ENCODE results near the gene SLC39A8.

Gene SLC39A8

GRCh38 chr4:102219129-102219528, 126.2 kb downstream of the SLC39A8 start:
- Histone ChIP-seq H3K9me3 (ENCODE audit: control insufficient read depth, low read length) (no peaks in the 10 kb centered on the region), H3K4me1 (ENCODE audit: control insufficient read depth, insufficient read depth, low read length, poor library complexity, severe bottlenecking) (no peaks in the 10 kb centered on the region), H3K27ac (ENCODE audit: insufficient read depth, low read length, poor library complexity, severe bottlenecking) (no peak overlapping the region), H3K27me3 (replicated peaks; ENCODE audit: control insufficient read depth, insufficient read depth, low read length, poor library complexity, severe bottlenecking) (no peaks in the 10 kb centered on the region), H3K4me3 (ENCODE audit: insufficient read depth, low read depth, low read length, poor library complexity, severe bottlenecking) (no peak overlapping the region), H3K36me3 (ENCODE audit: control insufficient read depth, insufficient read depth, low read length) (no peaks in the 10 kb centered on the region)
- no peak for DNase-seq

GRCh38 chr4:102218656-102219055, 126.6 kb downstream of the SLC39A8 start:
- Histone ChIP-seq H3K27ac (ENCODE audit: insufficient read depth, low read length, poor library complexity, severe bottlenecking) (no peak overlapping the region), H3K36me3 (ENCODE audit: control insufficient read depth, insufficient read depth, low read length) (no peaks in the 10 kb centered on the region), H3K4me1 (ENCODE audit: control insufficient read depth, insufficient read depth, low read length, poor library complexity, severe bottlenecking) (no peaks in the 10 kb centered on the region), H3K4me3 (ENCODE audit: insufficient read depth, low read depth, low read length, poor library complexity, severe bottlenecking) (no peak overlapping the region), H3K27me3 (replicated peaks; ENCODE audit: control insufficient read depth, insufficient read depth, low read length, poor library complexity, severe bottlenecking) (no peaks in the 10 kb centered on the region), H3K9me3 (ENCODE audit: control insufficient read depth, low read length) (no peaks in the 10 kb centered on the region)
- DNase-seq: no peak

- Histone ChIP-seq H3K27me3 (replicated peaks; ENCODE audit: control insufficient read depth, insufficient read depth, low read length, poor library complexity, severe bottlenecking) (no peaks in the 10 kb centered on the region), H3K36me3 (ENCODE audit: control insufficient read depth, insufficient read depth, low read length) (no peaks in the 10 kb centered on the region), H3K9me3 (ENCODE audit: control insufficient read depth, low read length) (no peaks in the 10 kb centered on the region), H3K4me1 (ENCODE audit: control insufficient read depth, insufficient read depth, low read length, poor library complexity, severe bottlenecking) (no peaks in the 10 kb centered on the region), H3K27ac (ENCODE audit: insufficient read depth, low read length, poor library complexity, severe bottlenecking) (no peak overlapping the region), H3K4me3 (ENCODE audit: insufficient read depth, low read depth, low read length, poor library complexity, severe bottlenecking) (no peak overlapping the region)
- no peak for DNase-seq
These were observed 127.4 kb downstream of the SLC39A8 start for GRCh38 chr4:102217775-102218355.

GRCh38 chr4:102217345-102217744, 127.9 kb downstream of the SLC39A8 start:
- Histone ChIP-seq H3K4me3 (ENCODE audit: insufficient read depth, low read depth, low read length, poor library complexity, severe bottlenecking) (no peak overlapping the region), H3K4me1 (ENCODE audit: control insufficient read depth, insufficient read depth, low read length, poor library complexity, severe bottlenecking) (no peaks in the 10 kb centered on the region), H3K27me3 (replicated peaks; ENCODE audit: control insufficient read depth, insufficient read depth, low read length, poor library complexity, severe bottlenecking) (no peaks in the 10 kb centered on the region), H3K36me3 (ENCODE audit: control insufficient read depth, insufficient read depth, low read length) (no peaks in the 10 kb centered on the region), H3K27ac (ENCODE audit: insufficient read depth, low read length, poor library complexity, severe bottlenecking) (no peak overlapping the region), H3K9me3 (ENCODE audit: control insufficient read depth, low read length) (no peaks in the 10 kb centered on the region)
- no peak for DNase-seq

GRCh38 chr4:102216666-102217065, 128.6 kb downstream of the SLC39A8 start:
- no peaks in the 10 kb centered on the region for H3K4me1 ChIP-seq (ENCODE audit: control insufficient read depth, insufficient read depth, low read length, poor library complexity, severe bottlenecking)
- no peak overlapping the region for H3K4me3 ChIP-seq (ENCODE audit: insufficient read depth, low read depth, low read length, poor library complexity, severe bottlenecking)
- no peaks in the 10 kb centered on the region for H3K9me3 ChIP-seq (ENCODE audit: control insufficient read depth, low read length)
- DNase-seq: no peak
- no peak overlapping the region for H3K27ac ChIP-seq (ENCODE audit: insufficient read depth, low read length, poor library complexity, severe bottlenecking)
- no peaks in the 10 kb centered on the region for H3K27me3 ChIP-seq (replicated peaks; ENCODE audit: control insufficient read depth, insufficient read depth, low read length, poor library complexity, severe bottlenecking)
- no peaks in the 10 kb centered on the region for H3K36me3 ChIP-seq (ENCODE audit: control insufficient read depth, insufficient read depth, low read length)

- no peaks in the 10 kb centered on the region for H3K9me3 ChIP-seq (ENCODE audit: control insufficient read depth, low read length)
- no peak for DNase-seq
- no peaks in the 10 kb centered on the region for H3K27me3 ChIP-seq (replicated peaks; ENCODE audit: control insufficient read depth, insufficient read depth, low read length, poor library complexity, severe bottlenecking)
- no peak overlapping the region for H3K4me3 ChIP-seq (ENCODE audit: insufficient read depth, low read depth, low read length, poor library complexity, severe bottlenecking)
- no peak overlapping the region for H3K27ac ChIP-seq (ENCODE audit: insufficient read depth, low read length, poor library complexity, severe bottlenecking)
- H3K4me1 ChIP-seq (ENCODE audit: control insufficient read depth, insufficient read depth, low read length, poor library complexity, severe bottlenecking): no peaks in the 10 kb centered on the region
- no peaks in the 10 kb centered on the region for H3K36me3 ChIP-seq (ENCODE audit: control insufficient read depth, insufficient read depth, low read length)
These were observed 132.3 kb downstream of the SLC39A8 start for GRCh38 chr4:102213031-102213430.

Data from effector memory CD4-positive, alpha-beta T cell (primary cell).